ENCODE results near the gene PTN. TPM values are rescaled to one million over a fixed set of nuclear protein-coding genes. Genes with fewer than 3 reads are reported as not detected.

Gene PTN
- total RNA-seq, 4 donors from 2014 or later: 20.2 to 118 (median 59.4) TPM

DNA sequence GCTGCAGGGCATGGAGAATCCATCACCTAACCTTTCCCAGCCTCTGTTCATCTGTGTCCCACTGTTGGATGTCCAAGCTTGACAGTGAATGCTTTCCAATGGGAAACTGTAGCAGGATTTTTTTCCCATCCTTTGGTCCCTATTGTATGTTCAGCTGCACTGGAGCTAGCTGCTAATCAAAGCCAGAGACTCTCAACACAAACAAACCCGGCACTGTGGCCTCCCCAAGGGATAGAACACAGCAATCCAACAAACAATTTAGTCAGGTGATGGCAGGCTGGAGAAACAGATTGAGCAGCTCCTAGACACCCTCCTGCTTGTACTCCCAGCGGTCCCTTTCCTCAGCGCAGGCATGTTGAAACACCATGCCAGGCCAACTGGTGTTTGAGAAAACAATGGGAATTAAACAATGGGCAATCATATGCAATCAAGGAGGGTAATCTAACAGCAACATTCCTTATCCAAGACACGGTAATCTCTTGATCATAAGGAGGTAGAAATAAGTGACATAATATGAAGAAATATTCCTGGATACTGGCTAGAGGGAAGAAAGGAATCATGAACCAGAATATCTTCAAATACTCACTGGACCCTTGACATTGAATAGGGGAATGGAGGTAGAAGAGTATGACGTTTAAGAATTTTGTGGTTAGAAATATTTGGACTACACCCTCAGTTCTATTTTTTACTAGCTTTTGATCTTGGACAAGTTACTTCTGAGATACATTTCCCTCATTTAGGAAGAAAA lies 15.0 kb downstream of the PTN start:
- Histone ChIP-seq H3K4me1 (no peaks in the 10 kb centered on the region), H3K27ac (no peak overlapping the region), H3K27me3 (no peaks in the 10 kb centered on the region), H3K4me3 (no peak overlapping the region), H3K9me3 (no peaks in the 10 kb centered on the region), H3K36me3 (no peaks in the 10 kb centered on the region)
- no peak for TF ChIP-seq POLR2A (IDR thresholded peaks at IDR 0.05)
- TF ChIP-seq, protein P1, sequence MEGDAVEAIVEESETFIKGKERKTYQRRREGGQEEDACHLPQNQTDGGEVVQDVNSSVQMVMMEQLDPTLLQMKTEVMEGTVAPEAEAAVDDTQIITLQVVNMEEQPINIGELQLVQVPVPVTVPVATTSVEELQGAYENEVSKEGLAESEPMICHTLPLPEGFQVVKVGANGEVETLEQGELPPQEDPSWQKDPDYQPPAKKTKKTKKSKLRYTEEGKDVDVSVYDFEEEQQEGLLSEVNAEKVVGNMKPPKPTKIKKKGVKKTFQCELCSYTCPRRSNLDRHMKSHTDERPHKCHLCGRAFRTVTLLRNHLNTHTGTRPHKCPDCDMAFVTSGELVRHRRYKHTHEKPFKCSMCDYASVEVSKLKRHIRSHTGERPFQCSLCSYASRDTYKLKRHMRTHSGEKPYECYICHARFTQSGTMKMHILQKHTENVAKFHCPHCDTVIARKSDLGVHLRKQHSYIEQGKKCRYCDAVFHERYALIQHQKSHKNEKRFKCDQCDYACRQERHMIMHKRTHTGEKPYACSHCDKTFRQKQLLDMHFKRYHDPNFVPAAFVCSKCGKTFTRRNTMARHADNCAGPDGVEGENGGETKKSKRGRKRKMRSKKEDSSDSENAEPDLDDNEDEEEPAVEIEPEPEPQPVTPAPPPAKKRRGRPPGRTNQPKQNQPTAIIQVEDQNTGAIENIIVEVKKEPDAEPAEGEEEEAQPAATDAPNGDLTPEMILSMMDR (IDR thresholded peaks at IDR 0.05): no peak
- no peak for DNase-seq
- intact Hi-C loops (cut with DNase I; ENCODE audit: low total_unique reads): no loop called here

DNA sequence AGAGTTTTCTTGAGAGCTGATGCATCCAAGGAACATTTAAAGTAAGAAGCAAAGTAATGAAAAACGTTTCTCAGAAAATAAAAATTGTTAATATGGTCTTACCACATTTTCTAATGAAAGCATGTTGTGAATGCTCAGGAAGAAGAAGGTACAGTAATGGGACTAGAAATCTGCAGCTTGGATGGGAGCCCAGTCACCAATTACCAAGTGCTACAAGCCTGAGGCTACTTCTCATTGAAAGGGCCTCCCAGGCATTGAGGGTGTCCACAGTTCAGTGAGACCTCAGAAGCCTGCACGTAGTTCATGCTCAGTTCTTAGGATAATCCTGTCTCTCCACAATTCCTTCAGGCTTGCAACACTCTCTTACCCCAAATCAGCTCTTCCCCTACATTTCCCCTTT lies 17.6 kb downstream of the PTN start:
- TF ChIP-seq, protein P1 (IDR thresholded peaks at IDR 0.05): no peak
- no peak for TF ChIP-seq POLR2A (IDR thresholded peaks at IDR 0.05)
- H3K4me1 ChIP-seq: no peaks in the 10 kb centered on the region
- intact Hi-C loops (cut with DNase I; ENCODE audit: low total_unique reads): no loop called here
- DNase-seq: no peak
- H3K4me3 ChIP-seq: no peak overlapping the region
- H3K36me3 ChIP-seq: no peaks in the 10 kb centered on the region
- H3K9me3 ChIP-seq: peaks cover 0 to 2% of the 10 kb centered on the region in 2 donors
- H3K27ac ChIP-seq: no peak overlapping the region
- H3K27me3 ChIP-seq: no peaks in the 10 kb centered on the region

DNA sequence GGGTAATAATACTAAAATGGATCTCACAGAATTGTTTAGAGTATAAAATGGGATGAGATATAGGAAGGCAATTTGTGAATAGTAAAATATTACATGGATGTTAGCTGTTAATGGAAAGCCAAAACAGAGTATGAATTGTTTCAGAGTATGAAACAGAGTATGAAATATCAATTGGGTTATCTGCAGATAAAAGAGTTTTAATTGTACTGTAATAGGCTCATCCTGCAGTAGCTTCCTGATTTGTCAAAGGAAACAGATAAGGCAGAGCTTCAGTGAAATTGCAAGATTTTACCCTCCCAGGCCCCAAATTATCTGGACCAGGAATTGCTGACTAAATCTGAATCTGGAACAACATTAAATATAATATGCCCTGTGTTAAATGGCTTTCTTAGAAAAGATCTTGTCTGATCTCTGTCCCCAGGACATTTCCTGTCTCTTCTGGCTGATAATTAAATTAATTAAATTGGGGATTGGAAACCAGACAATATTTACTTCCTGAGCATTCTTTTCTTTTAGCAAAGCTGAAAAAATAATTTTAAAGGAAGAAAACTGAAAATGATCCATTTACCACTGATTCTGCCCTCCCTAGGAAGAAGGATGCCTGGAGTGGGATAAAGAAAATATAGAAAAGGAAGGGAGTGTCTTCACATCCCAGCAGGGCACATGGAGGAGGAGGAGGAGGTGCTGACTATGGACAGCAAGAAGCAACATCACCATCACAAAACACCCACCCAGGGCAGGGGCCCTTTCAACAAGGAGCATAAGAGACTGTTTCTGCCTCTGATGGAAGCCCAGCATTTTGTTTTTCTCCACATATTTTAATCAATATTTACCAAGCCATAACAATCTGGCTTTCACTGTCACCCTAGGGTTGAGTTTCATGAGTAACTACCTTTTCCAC lies 18.5 kb downstream of the PTN start:
- no peaks in the 10 kb centered on the region for H3K4me1 ChIP-seq
- intact Hi-C loops (cut with DNase I; ENCODE audit: low total_unique reads): no loop called here
- no peak overlapping the region for H3K27ac ChIP-seq
- no peak for TF ChIP-seq POLR2A (IDR thresholded peaks at IDR 0.05)
- TF ChIP-seq, protein P1 (IDR thresholded peaks at IDR 0.05): no peak
- no peak overlapping the region for H3K4me3 ChIP-seq
- no peak for DNase-seq
- peaks cover 0 to 2% of the 10 kb centered on the region in 2 donors for H3K9me3 ChIP-seq
- H3K27me3 ChIP-seq: no peaks in the 10 kb centered on the region
- H3K36me3 ChIP-seq: no peaks in the 10 kb centered on the region

DNA sequence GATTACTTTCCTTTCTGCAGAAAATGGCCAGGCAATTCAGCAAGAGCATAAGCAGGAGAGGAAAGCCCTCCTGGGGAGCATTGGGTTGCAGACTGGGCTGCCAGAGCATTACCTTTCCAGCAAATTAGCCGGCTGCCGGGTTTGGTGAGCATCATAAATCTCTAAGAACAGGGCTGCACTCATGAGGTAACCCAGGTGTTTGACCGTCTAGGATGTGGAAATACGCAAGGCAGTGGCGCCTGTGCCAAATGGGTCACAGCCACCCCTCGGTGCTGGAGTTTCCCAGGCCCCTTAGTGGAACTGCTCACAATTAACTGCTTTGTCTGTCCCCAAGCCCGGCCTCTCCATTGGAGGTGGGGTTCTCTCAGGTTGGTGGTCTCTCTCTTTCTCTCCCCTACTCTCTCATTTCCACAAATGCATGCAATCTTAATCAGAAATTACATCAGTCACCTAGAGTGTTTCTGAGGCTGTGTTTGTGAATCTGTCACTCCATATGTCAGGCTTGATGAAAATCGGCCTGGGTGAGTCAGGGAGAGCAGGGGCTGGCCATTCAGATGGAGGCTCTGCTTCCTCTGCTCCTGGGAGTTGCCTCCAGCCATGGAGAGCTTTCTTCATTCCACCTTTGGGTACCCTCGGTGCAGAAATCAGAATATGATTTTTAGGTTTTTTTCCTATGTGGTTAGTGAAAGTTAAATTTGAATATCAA lies 26.7 kb downstream of the PTN start:
- H3K4me3 ChIP-seq: no peak overlapping the region
- intact Hi-C loops (cut with DNase I; ENCODE audit: low total_unique reads): no loop called here
- no peaks in the 10 kb centered on the region for H3K4me1 ChIP-seq
- H3K36me3 ChIP-seq: no peaks in the 10 kb centered on the region
- H3K27me3 ChIP-seq: no peaks in the 10 kb centered on the region
- no peak for DNase-seq
- TF ChIP-seq, protein P1 (IDR thresholded peaks at IDR 0.05): no peak
- no peak for TF ChIP-seq POLR2A (IDR thresholded peaks at IDR 0.05)
- H3K9me3 ChIP-seq: no peaks in the 10 kb centered on the region
- H3K27ac ChIP-seq: no peak overlapping the region

All from uterus (tissue), 4 donors.